IMR-90 (cell line): Measurements from ENCODE around the gene EDEM3. TPM values are rescaled to one million over a fixed set of nuclear protein-coding genes. Genes with fewer than 3 reads are reported as not detected.

Experiments
- ATAC-seq: fragments of 200-7000 bp; cut with Tn5 transposase; 2 replicates; pipeline ENCODE4 v1.9.1; 2020; ENCODE audit warnings: low read depth, mild to moderate bottlenecking, moderate library complexity
- BruUV-seq: library from RNA; stranded (reverse); fragments of 400-500 nt; replicated peaks from 2 replicates; lab custom pipeline; 2021; lab: Mats Ljungman, UMichigan
- CTCF ChIA-PET: fragments of 300-600 bp; formaldehyde crosslinking; extraction: SDS; loops from one replicate; lab custom pipeline; 2021; ENCODE audit warnings: antibody characterized with exemption; lab: Yijun Ruan, JAX
- POLR2A ChIA-PET: fragments of 300-600 bp; sonication (Branson Sonifier 250); formaldehyde crosslinking; loops from one replicate; lab custom pipeline; 2022; ENCODE audit warnings: antibody characterized with exemption; ENCODE audit not compliant: unreplicated experiment; lab: Charles Lee
- DNase-seq: peaks from one replicate; pipeline ENCODE4 v3.0.0; 2013
- H2AFZ ChIP-seq: replicated peaks from 2 replicates; pipeline ENCODE3; 2013; ENCODE audit warnings: low read length, mild to moderate bottlenecking; ENCODE audit not compliant: poor library complexity
- H2AK5ac ChIP-seq: 2 replicates; pipeline ENCODE4 v1.6.1; 2013; ENCODE audit warnings: low read depth, low read length, inconsistent platforms
- H2AK9ac ChIP-seq: replicated peaks from 2 replicates; pipeline ENCODE3; 2013; ENCODE audit warnings: mild to moderate bottlenecking, low read depth, low read length, moderate library complexity; ENCODE audit not compliant: poor library complexity
- H2BK120ac ChIP-seq: 2 replicates; pipeline ENCODE4 v1.6.1; 2013; ENCODE audit warnings: low read depth, low read length, inconsistent platforms
- H2BK15ac ChIP-seq: 3 replicates; pipeline ENCODE4 v1.6.1; 2013; ENCODE audit warnings: low read depth, low read length, inconsistent platforms
- H2BK20ac ChIP-seq: 2 replicates; pipeline ENCODE4 v1.6.1; 2013; ENCODE audit warnings: low read depth, mild to moderate bottlenecking, inconsistent platforms, low read length, moderate library complexity
- H2BK5ac ChIP-seq: 2 replicates; pipeline ENCODE4 v1.6.1; 2013; ENCODE audit warnings: mild to moderate bottlenecking, low read depth, low read length, inconsistent platforms; ENCODE audit not compliant: poor library complexity, severe bottlenecking
- H3K14ac ChIP-seq: replicated peaks from 2 replicates; pipeline ENCODE4 v1.6.1; 2013; ENCODE audit warnings: low read depth, low read length, inconsistent platforms
- H3K18ac ChIP-seq: 2 replicates; pipeline ENCODE4 v1.6.1; 2013; ENCODE audit warnings: low read depth, low read length, control low read depth
- H3K23ac ChIP-seq: 2 replicates; pipeline ENCODE4 v1.6.1; 2013; ENCODE audit warnings: low read depth, low read length, inconsistent platforms
- H3K27ac ChIP-seq: 2 replicates; pipeline ENCODE4 v1.5.1; 2013; ENCODE audit warnings: mild to moderate bottlenecking, control low read depth, low read length; ENCODE audit not compliant: insufficient read depth
- H3K27me3 ChIP-seq: 2 replicates; pipeline ENCODE4 v1.6.1; 2013; ENCODE audit warnings: low read length; ENCODE audit not compliant: control insufficient read depth, insufficient read depth
- H3K36me3 ChIP-seq: 2 replicates; pipeline ENCODE4 v1.6.1; 2013; ENCODE audit warnings: low read length, mixed read lengths; ENCODE audit not compliant: control insufficient read depth, insufficient read depth
- H3K4ac ChIP-seq: 2 replicates; pipeline ENCODE4 v1.6.1; 2013; ENCODE audit warnings: low read depth, low read length, inconsistent platforms
- H3K4me1 ChIP-seq: 2 replicates; pipeline ENCODE4 v1.6.1; 2013; ENCODE audit warnings: low read length, mixed read lengths; ENCODE audit not compliant: control insufficient read depth, insufficient read depth
- H3K4me2 ChIP-seq: 2 replicates; pipeline ENCODE4 v1.6.1; 2013; ENCODE audit warnings: low read depth, mild to moderate bottlenecking, control low read depth, low read length, moderate library complexity
- H3K4me3 ChIP-seq: 2 replicates; pipeline ENCODE4 v1.5.1; 2013; ENCODE audit warnings: low read depth, mild to moderate bottlenecking, control low read depth, low read length, moderate library complexity; ENCODE audit not compliant: insufficient read depth
- H3K56ac ChIP-seq: 2 replicates; pipeline ENCODE4 v1.6.1; 2013; ENCODE audit warnings: low read length, inconsistent platforms; ENCODE audit not compliant: insufficient read depth; ENCODE audit errors: extremely low read depth
- H3K79me1 ChIP-seq, 2 experiments: 2 replicates each; pipeline ENCODE4 v1.6.1; 2013; ENCODE audit warnings: low read length in 2 of 2, inconsistent platforms in 1 of 2, low read depth in 1 of 2
- H3K9ac ChIP-seq: 2 replicates; pipeline ENCODE4 v1.6.1; 2013; ENCODE audit warnings: low read depth, low read length, control low read depth
- H3K9me1 ChIP-seq: 2 replicates; pipeline ENCODE4 v1.6.1; 2013; ENCODE audit warnings: low read length, inconsistent platforms; ENCODE audit not compliant: insufficient read depth
- H3K9me3 ChIP-seq: 2 replicates; pipeline ENCODE4 v1.6.1; 2013; ENCODE audit warnings: low read length; ENCODE audit not compliant: control insufficient read depth, insufficient read depth
- H4K20me1 ChIP-seq: 2 replicates; pipeline ENCODE4 v1.6.1; 2013; ENCODE audit warnings: low read length, inconsistent platforms; ENCODE audit not compliant: insufficient read depth
- H4K5ac ChIP-seq: 2 replicates; pipeline ENCODE4 v1.6.1; 2013; ENCODE audit warnings: mild to moderate bottlenecking, low read depth, low read length, control low read depth
- H4K8ac ChIP-seq, 2 experiments: 2 replicates each; pipeline ENCODE4 v1.6.1; 2013; ENCODE audit warnings: low read depth in 2 of 2, low read length in 2 of 2, control low read depth in 1 of 2, inconsistent platforms in 1 of 2
- H4K91ac ChIP-seq: 2 replicates; pipeline ENCODE4 v1.6.1; 2013; ENCODE audit warnings: low read depth, low read length, inconsistent platforms; ENCODE audit not compliant: insufficient read depth
- BHLHE40 ChIP-seq: fragments of 150-350 bp; IDR thresholded peaks from 2 replicates; pipeline ENCODE4 v1.6.1; 2016; ENCODE audit warnings: mild to moderate bottlenecking, low read depth, low read length
- CEBPB ChIP-seq: IDR thresholded peaks from 2 replicates; pipeline ENCODE4 v1.6.1; 2012; ENCODE audit warnings: low read depth, low read length, improper control_type of control experiment
- CHD1 ChIP-seq: IDR thresholded peaks from 2 replicates; pipeline ENCODE4 v1.6.1; 2012; ENCODE audit warnings: low read depth, low read length, improper control_type of control experiment
- FOS ChIP-seq: fragments of 150-350 bp; IDR thresholded peaks from 2 replicates; pipeline ENCODE4 v1.6.1; 2016; ENCODE audit warnings: low read depth, low read length
- MAFK ChIP-seq: IDR thresholded peaks from 2 replicates; pipeline ENCODE4 v1.6.1; 2012; ENCODE audit warnings: low read depth, low read length, improper control_type of control experiment
- MAZ ChIP-seq: IDR thresholded peaks from 2 replicates; pipeline ENCODE4 v1.6.1; 2012; ENCODE audit warnings: low read depth, mild to moderate bottlenecking, low read length, improper control_type of control experiment, moderate library complexity, borderline replicate concordance
- MXI1 ChIP-seq: IDR thresholded peaks from 2 replicates; pipeline ENCODE4 v1.6.1; 2012; ENCODE audit warnings: low read depth, mild to moderate bottlenecking, low read length, moderate library complexity, borderline replicate concordance
- NFE2L2 ChIP-seq: fragments of 150-350 bp; IDR thresholded peaks from 2 replicates; pipeline ENCODE4 v1.6.1; 2016; ENCODE audit warnings: low read depth, mild to moderate bottlenecking, low read length
- POLR2A ChIP-seq: IDR thresholded peaks from 2 replicates; pipeline ENCODE4 v1.6.1; 2012; ENCODE audit warnings: mild to moderate bottlenecking, low read depth, low read length
- RAD21 ChIP-seq: IDR thresholded peaks from 2 replicates; pipeline ENCODE4 v1.6.1; 2012; ENCODE audit warnings: low read length, improper control_type of control experiment
- RCOR1 ChIP-seq: IDR thresholded peaks from 2 replicates; pipeline ENCODE4 v1.6.1; 2012; ENCODE audit warnings: mild to moderate bottlenecking, low read length, improper control_type of control experiment; ENCODE audit not compliant: insufficient replicate concordance
- RFX5 ChIP-seq: IDR thresholded peaks from 2 replicates; pipeline ENCODE4 v1.8.0; 2012; ENCODE audit warnings: low read depth, mild to moderate bottlenecking, low read length, moderate library complexity
- SMC3 ChIP-seq: fragments of 150-350 bp; IDR thresholded peaks from 2 replicates; pipeline ENCODE4 v1.6.1; 2016; ENCODE audit warnings: low read depth, mild to moderate bottlenecking, antibody characterized with exemption, low read length, moderate library complexity
- WGBS, 2 experiments: methylation state at CpG; one replicate each; pipeline versions ENCODE4 v1.1.5 to v1.1.7; 2013; ENCODE audit warnings: missing lambda C conversion rate in 2 of 2; ENCODE audit not compliant: insufficient read length in 1 of 2; ENCODE audit errors: extremely low coverage in 2 of 2; 5-methylcytosine and 5-hydroxymethylcytosine counted together
- dilution Hi-C: fragments of 300-500 bp; cut with HindIII; formaldehyde crosslinking; loops from one replicate; pipeline ENCODE4 v1.14.3; 2018; ENCODE audit warnings: low sequenced_read_pairs; ENCODE audit not compliant: unreplicated experiment
- in situ Hi-C: fragments of 300-500 bp; cut with MboI; formaldehyde crosslinking; loops from 3 replicates; pipeline ENCODE4 v1.14.3; 2019; ENCODE audit warnings: low sequenced_read_pairs, inconsistent platforms, mixed read lengths
- intact Hi-C: fragments of 100-400 bp; cut with micrococcal nuclease; formaldehyde crosslinking; loops from 2 replicates; pipeline ENCODE4 v1.10.0; 2022
- polyA plus RNA-seq, 3 experiments: library from polyadenylated mRNA; depleted of rRNA; stranded (reverse); fragments of >200 nt; gene quantifications; 2 replicates each; pipeline ENCODE4 v1.2.3, GENCODE V29; 2012; ENCODE audit warnings: low replicate concordance in 1 of 3
- total RNA-seq: library from RNA; depleted of rRNA; stranded (reverse); fragments of >200 nt; gene quantifications from 2 replicates; pipeline ENCODE4 v1.2.3, GENCODE V29; 2012
- TF ChIP-seq, protein P1 (sequence below): conservative IDR thresholded peaks from 2 replicates; pipeline ENCODE4 v1.5.1; 2012; ENCODE audit warnings: mild to moderate bottlenecking, low read depth, low read length, improper control_type of control experiment
- TF ChIP-seq, protein P2 (sequence below): fragments of 150-350 bp; IDR thresholded peaks from 2 replicates; pipeline ENCODE4 v1.6.1; 2017; ENCODE audit warnings: mild to moderate bottlenecking, antibody characterized with exemption, low read length, low read depth
- TF ChIP-seq, protein P3 (sequence below): fragments of 150-350 bp; IDR thresholded peaks from 2 replicates; pipeline ENCODE4 v1.6.1; 2016; ENCODE audit warnings: low read depth, mild to moderate bottlenecking, low read length, moderate library complexity, borderline replicate concordance

Gene EDEM3
- total and polyA plus RNA-seq, 2 of the 4 experiments (the other 2 are of a cell fraction), result 17.5 to 29.9 TPM

DNA sequence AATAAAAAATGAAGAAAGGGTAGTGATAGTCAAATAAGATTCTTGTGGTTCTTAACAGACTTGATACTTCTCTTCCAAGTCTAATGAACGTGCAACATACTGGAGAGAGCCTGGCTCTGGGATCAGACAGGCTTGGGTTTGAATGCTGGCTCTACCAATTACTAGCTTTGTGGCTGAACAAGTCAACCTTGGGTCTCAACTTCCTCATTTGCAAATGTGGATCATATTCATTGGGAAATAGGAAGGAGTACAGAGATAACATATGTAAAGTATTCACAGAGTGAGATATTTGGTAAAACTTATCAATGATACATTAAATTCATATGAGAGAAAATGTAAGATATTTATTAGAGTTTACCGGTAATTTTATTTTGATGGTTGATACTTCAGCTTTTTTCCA lies 2.0 kb downstream of the EDEM3 start:
- Histone ChIP-seq H2BK120ac (no peak overlapping the region), H4K8ac (no peak overlapping the region), H3K27ac (no peak overlapping the region), H3K14ac (no peak overlapping the region), H3K79me1 (peaks cover 0 to 24% of the 10 kb centered on the region in 2 experiments; a peak in 2 of 4 replicates), H4K20me1 (peaks cover 5% of the 10 kb centered on the region; the same call in 1 of the 2 replicates), H2BK15ac (no peak overlapping the region), H3K4me2 (no peak overlapping the region), H2AK5ac (no peak overlapping the region), H3K9me3 (no peaks in the 10 kb centered on the region), H2AFZ (no peak overlapping the region), H3K9ac (no peak overlapping the region), H3K23ac (peak overlapping the region; percentile 92; the same call in 1 of the 2 replicates), H3K18ac (no peak overlapping the region), H2AK9ac (no peak overlapping the region), H3K4me3 (no peak overlapping the region), H3K9me1 (no peaks in the 10 kb centered on the region), H4K5ac (no peak overlapping the region), H2BK5ac (no peak overlapping the region), H2BK20ac (no peak overlapping the region), H3K36me3 (no peaks in the 10 kb centered on the region), H3K4me1 (no peaks in the 10 kb centered on the region), H3K56ac (no peak overlapping the region), H3K27me3 (no peaks in the 10 kb centered on the region), H3K4ac (no peak overlapping the region), H4K91ac (no peak overlapping the region)
- no peak for ATAC-seq
- POLR2A ChIA-PET, result no interaction called here
- no TSS peak for BruUV-seq
- DNase-seq, result no peak
- WGBS, 2 experiments, result no CpG with 5 or more reads among the region's 2 CpGs
- TF ChIP-seq MAFK, result no peak
- no peak for TF ChIP-seq FOS
- no peak for TF ChIP-seq NFE2L2
- TF ChIP-seq, protein P1, sequence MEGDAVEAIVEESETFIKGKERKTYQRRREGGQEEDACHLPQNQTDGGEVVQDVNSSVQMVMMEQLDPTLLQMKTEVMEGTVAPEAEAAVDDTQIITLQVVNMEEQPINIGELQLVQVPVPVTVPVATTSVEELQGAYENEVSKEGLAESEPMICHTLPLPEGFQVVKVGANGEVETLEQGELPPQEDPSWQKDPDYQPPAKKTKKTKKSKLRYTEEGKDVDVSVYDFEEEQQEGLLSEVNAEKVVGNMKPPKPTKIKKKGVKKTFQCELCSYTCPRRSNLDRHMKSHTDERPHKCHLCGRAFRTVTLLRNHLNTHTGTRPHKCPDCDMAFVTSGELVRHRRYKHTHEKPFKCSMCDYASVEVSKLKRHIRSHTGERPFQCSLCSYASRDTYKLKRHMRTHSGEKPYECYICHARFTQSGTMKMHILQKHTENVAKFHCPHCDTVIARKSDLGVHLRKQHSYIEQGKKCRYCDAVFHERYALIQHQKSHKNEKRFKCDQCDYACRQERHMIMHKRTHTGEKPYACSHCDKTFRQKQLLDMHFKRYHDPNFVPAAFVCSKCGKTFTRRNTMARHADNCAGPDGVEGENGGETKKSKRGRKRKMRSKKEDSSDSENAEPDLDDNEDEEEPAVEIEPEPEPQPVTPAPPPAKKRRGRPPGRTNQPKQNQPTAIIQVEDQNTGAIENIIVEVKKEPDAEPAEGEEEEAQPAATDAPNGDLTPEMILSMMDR, result no peak
- no peak for TF ChIP-seq RAD21
- TF ChIP-seq RFX5, result no peak
- no peak for TF ChIP-seq RCOR1
- no peak for TF ChIP-seq SMC3
- no peak for TF ChIP-seq CEBPB
- TF ChIP-seq MXI1, result no peak
- TF ChIP-seq MAZ, result no peak
- TF ChIP-seq CHD1, result no peak
- TF ChIP-seq, protein P2, sequence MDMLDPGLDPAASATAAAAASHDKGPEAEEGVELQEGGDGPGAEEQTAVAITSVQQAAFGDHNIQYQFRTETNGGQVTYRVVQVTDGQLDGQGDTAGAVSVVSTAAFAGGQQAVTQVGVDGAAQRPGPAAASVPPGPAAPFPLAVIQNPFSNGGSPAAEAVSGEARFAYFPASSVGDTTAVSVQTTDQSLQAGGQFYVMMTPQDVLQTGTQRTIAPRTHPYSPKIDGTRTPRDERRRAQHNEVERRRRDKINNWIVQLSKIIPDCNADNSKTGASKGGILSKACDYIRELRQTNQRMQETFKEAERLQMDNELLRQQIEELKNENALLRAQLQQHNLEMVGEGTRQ, result no peak
- no peak for TF ChIP-seq POLR2A
- TF ChIP-seq, protein P3, sequence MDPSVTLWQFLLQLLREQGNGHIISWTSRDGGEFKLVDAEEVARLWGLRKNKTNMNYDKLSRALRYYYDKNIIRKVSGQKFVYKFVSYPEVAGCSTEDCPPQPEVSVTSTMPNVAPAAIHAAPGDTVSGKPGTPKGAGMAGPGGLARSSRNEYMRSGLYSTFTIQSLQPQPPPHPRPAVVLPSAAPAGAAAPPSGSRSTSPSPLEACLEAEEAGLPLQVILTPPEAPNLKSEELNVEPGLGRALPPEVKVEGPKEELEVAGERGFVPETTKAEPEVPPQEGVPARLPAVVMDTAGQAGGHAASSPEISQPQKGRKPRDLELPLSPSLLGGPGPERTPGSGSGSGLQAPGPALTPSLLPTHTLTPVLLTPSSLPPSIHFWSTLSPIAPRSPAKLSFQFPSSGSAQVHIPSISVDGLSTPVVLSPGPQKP, result no peak
- no peak for TF ChIP-seq BHLHE40
- intact Hi-C loops, result loop anchor here (5.0 kb wide), 1 partner anchor 230 kb away; no protein-coding TSS in a partner anchor
- CTCF ChIA-PET, result interaction anchor here (0.6 to 0.7 kb wide), 2 partner anchors 12 to 1118 kb away, joined by 3 read pairs; no protein-coding TSS in a partner anchor
- dilution Hi-C loops, result no loop called here
- in situ Hi-C loops, result no loop called here
